ENCODE data around the gene WDR26. TPM values are rescaled to one million over a fixed set of nuclear protein-coding genes. Genes with fewer than 3 reads are reported as not detected.
A peak's percentile ranks its signal among the peaks of the same experiment; 100 is the strongest.

Gene WDR26
- total RNA-seq, 1 donor from 2014 or later, result 106 TPM

DNA sequence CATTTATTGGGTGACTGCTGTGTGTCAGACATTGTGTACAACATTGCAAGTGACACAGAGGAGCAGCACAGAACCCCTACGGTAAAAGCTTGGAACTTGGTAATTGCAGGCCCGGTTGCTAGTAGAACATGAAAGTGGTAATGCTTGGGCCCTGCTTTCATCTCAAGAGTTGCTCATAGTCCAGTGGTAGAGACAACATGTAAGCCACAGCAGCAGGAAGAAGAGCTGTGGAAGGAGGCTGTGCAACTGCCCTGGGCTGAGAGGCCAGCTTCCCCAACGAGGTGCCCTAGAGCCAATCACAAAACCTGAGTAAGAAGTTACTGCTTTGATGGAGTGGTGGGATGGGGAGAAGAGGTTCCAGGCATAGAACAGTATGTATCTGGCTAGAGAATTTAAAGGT lies 59.5 kb downstream of the WDR26 start:
- Mint-ChIP-seq H3K9me3 (ENCODE audit: unreplicated experiment) (no peaks in the 10 kb centered on the region), H3K27me3 (ENCODE audit: unreplicated experiment) (no peaks in the 10 kb centered on the region), H3K27ac (ENCODE audit: unreplicated experiment) (no peak overlapping the region), H3K4me1 (ENCODE audit: unreplicated experiment) (peaks cover 10% of the 10 kb centered on the region), H3K36me3 (ENCODE audit: unreplicated experiment) (peaks cover 60% of the 10 kb centered on the region), H3K4me3 (ENCODE audit: unreplicated experiment) (no peak overlapping the region)
- TF ChIP-seq, protein P1, sequence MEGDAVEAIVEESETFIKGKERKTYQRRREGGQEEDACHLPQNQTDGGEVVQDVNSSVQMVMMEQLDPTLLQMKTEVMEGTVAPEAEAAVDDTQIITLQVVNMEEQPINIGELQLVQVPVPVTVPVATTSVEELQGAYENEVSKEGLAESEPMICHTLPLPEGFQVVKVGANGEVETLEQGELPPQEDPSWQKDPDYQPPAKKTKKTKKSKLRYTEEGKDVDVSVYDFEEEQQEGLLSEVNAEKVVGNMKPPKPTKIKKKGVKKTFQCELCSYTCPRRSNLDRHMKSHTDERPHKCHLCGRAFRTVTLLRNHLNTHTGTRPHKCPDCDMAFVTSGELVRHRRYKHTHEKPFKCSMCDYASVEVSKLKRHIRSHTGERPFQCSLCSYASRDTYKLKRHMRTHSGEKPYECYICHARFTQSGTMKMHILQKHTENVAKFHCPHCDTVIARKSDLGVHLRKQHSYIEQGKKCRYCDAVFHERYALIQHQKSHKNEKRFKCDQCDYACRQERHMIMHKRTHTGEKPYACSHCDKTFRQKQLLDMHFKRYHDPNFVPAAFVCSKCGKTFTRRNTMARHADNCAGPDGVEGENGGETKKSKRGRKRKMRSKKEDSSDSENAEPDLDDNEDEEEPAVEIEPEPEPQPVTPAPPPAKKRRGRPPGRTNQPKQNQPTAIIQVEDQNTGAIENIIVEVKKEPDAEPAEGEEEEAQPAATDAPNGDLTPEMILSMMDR (IDR thresholded peaks at IDR 0.05), result no peak
- DNase-seq (ENCODE audit: extremely low spot score, unreplicated experiment), result no peak

DNA sequence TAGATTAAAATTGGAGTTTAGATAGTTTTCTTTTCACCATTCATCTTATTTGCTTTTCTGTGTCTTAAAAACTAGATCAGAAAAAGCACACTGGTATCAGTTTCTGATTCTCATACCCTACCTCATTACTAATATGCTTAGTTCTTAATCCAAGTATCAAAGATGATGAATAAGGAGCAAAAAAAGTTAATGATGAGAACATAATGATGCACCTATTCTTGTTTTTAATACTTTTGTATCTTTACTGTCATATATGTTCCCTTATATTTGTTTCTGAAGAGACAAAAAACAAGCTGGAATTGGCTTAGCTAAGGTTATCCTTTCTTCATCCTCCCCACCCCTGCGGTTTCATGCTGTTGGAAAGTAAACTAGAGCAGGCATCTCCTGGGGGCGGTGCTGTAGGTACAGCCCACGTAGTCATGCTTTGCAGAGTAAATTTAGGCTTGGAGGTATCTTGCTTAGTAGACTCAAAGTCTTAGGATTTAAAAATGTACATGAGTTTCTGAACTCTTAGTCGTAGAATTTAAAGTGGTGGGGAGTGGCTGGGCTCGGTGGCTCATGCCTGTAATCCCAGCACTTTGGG lies 61.5 kb downstream of the WDR26 start:
- Mint-ChIP-seq H3K36me3 (ENCODE audit: unreplicated experiment) (peaks cover 60% of the 10 kb centered on the region), H3K27me3 (ENCODE audit: unreplicated experiment) (no peaks in the 10 kb centered on the region), H3K4me3 (ENCODE audit: unreplicated experiment) (no peak overlapping the region), H3K27ac (ENCODE audit: unreplicated experiment) (no peak overlapping the region), H3K9me3 (ENCODE audit: unreplicated experiment) (no peaks in the 10 kb centered on the region), H3K4me1 (ENCODE audit: unreplicated experiment) (peaks cover 10% of the 10 kb centered on the region)
- DNase-seq (ENCODE audit: extremely low spot score, unreplicated experiment), result no peak
- TF ChIP-seq, protein P1 (IDR thresholded peaks at IDR 0.05), result no peak

- DNase-seq (ENCODE audit: extremely low spot score, unreplicated experiment), result no peak
- no peaks in the 10 kb centered on the region for H3K9me3 Mint-ChIP-seq (ENCODE audit: unreplicated experiment)
These were observed 66.2 kb downstream of the WDR26 start for GRCh38 chr1:224368409-224368808.

DNA sequence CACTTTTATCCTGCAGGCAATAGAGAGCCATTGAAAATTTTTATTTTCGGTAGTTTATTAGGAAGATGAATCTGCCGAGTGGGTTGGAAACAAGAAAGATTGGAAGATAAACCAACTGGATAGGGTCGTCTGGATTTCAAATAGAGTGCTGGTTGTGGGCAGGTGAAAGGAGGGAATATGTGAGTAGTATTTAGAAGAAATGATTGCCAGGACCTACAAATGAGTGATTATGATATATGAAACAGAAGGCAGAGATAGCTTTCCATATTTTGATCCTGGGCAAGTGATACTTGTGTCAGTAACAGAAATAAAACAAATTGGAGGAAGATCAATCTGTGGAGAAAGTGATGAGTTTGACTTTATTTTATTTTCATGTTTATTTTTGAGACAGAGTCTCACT lies 75.4 kb downstream of the WDR26 start:
- DNase-seq (ENCODE audit: extremely low spot score, unreplicated experiment), result no peak
- no peaks in the 10 kb centered on the region for H3K9me3 Mint-ChIP-seq (ENCODE audit: unreplicated experiment)
- H3K27me3 Mint-ChIP-seq (ENCODE audit: unreplicated experiment), result no peaks in the 10 kb centered on the region
- peaks cover 22% of the 10 kb centered on the region for H3K4me1 Mint-ChIP-seq (ENCODE audit: unreplicated experiment)
- H3K36me3 Mint-ChIP-seq (ENCODE audit: unreplicated experiment), result peaks cover 14% of the 10 kb centered on the region
- peak overlapping the region; percentile 7 for H3K27ac Mint-ChIP-seq (ENCODE audit: unreplicated experiment)
- TF ChIP-seq, protein P1 (IDR thresholded peaks at IDR 0.05), result no peak
- H3K4me3 Mint-ChIP-seq (ENCODE audit: unreplicated experiment), result no peak overlapping the region

More at GRCh38 chr1:224368409-224368808, 66.2 kb downstream of the WDR26 start:
- Mint-ChIP-seq H3K36me3 (ENCODE audit: unreplicated experiment) (peaks cover 46% of the 10 kb centered on the region), H3K4me1 (ENCODE audit: unreplicated experiment) (no peaks in the 10 kb centered on the region), H3K27me3 (ENCODE audit: unreplicated experiment) (no peaks in the 10 kb centered on the region), H3K4me3 (ENCODE audit: unreplicated experiment) (no peak overlapping the region), H3K27ac (ENCODE audit: unreplicated experiment) (no peak overlapping the region)
- TF ChIP-seq, protein P1 (IDR thresholded peaks at IDR 0.05), result no peak

DNA sequence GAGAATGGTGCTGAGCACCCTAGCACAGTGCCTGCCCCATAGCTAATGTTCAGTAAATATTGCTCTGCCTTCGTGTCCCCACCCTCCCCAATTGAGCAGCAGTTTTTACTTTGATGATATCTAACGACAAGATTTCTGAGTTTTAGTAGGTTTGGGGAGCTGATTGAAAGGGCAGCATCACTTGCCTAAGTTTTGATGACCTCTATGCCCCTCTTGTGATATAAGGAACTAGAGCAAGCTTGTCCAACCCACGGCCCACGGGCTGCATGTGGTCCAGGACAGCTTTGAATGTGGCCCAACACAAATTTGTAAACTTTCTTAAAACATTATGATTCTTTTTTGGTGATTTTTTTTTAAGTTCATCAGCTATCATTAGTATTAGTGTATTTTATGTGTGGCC lies 76.4 kb downstream of the WDR26 start:
- DNase-seq (ENCODE audit: extremely low spot score, unreplicated experiment), result no peak
- H3K27ac Mint-ChIP-seq (ENCODE audit: unreplicated experiment), result peak overlapping the region; percentile 84
- H3K4me3 Mint-ChIP-seq (ENCODE audit: unreplicated experiment), result peak overlapping the region; percentile 88
- no peaks in the 10 kb centered on the region for H3K9me3 Mint-ChIP-seq (ENCODE audit: unreplicated experiment)
- TF ChIP-seq, protein P1 (IDR thresholded peaks at IDR 0.05), result no peak
- no peaks in the 10 kb centered on the region for H3K27me3 Mint-ChIP-seq (ENCODE audit: unreplicated experiment)
- H3K36me3 Mint-ChIP-seq (ENCODE audit: unreplicated experiment), result peaks cover 14% of the 10 kb centered on the region
- peaks cover 22% of the 10 kb centered on the region for H3K4me1 Mint-ChIP-seq (ENCODE audit: unreplicated experiment)
